ENCODE measurements around the gene SETDB2.

SETDB2 gene

GRCh38 chr13:49439609-49440008 lies 4.5 kb upstream of the SETDB2 start:
- no peak for DNase-seq (ENCODE audit: low read depth in 1 of 2, low spot score in 1 of 2)
- TF ChIP-seq JUND (IDR thresholded peaks at IDR 0.05; ENCODE audit: low read depth), result no peak
- in situ Hi-C loops (cut with HindIII; ENCODE audit: low pct_unique_long_range_greater_than_20kb, low sequenced_read_pairs), result no loop called here

- in situ Hi-C loops (cut with HindIII; ENCODE audit: low pct_unique_long_range_greater_than_20kb, low sequenced_read_pairs), result no loop called here
- TF ChIP-seq JUND (IDR thresholded peaks at IDR 0.05; ENCODE audit: low read depth), result no peak
- no peak for DNase-seq (ENCODE audit: low read depth in 1 of 2, low spot score in 1 of 2)
These were observed 2.8 kb upstream of the SETDB2 start for GRCh38 chr13:49441312-49441711.

DNA sequence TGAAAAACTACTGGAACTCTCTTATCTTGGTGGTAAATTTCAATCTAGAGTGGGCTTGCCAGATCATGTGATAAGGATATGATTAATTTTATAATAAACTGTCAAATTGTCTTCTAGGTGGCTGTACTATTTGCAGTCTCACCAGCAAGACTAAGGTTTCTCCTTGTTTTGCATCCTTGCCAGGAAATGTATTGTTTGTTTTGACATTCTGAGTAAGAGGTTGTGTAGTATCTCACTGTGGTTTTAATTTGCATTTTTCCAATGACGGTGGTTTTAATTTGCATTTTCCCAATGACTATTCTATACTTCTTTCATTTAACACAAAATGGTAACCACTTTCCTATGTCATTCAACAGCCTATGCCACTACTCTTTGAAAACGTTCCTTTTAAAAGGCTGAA lies 2.2 kb upstream of the SETDB2 start:
- in situ Hi-C loops (cut with HindIII; ENCODE audit: low pct_unique_long_range_greater_than_20kb, low sequenced_read_pairs), result no loop called here
- no peak for TF ChIP-seq JUND (IDR thresholded peaks at IDR 0.05; ENCODE audit: low read depth)
- DNase-seq (ENCODE audit: low read depth in 1 of 2, low spot score in 1 of 2), result no peak

- peak in 1 of 2 experiments; percentile 21 for DNase-seq (ENCODE audit: low read depth in 1 of 2, low spot score in 1 of 2)
- no peak for TF ChIP-seq JUND (IDR thresholded peaks at IDR 0.05; ENCODE audit: low read depth)
- in situ Hi-C loops (cut with HindIII; ENCODE audit: low pct_unique_long_range_greater_than_20kb, low sequenced_read_pairs), result no loop called here
These were observed 744 bp upstream of the SETDB2 start for GRCh38 chr13:49443357-49443703.

GRCh38 chr13:49444524-49445395 lies 686 bp downstream of the SETDB2 start:
- peak in 1 of 2 experiments; percentile 37 for DNase-seq (ENCODE audit: low read depth in 1 of 2, low spot score in 1 of 2)
- no peak for TF ChIP-seq JUND (IDR thresholded peaks at IDR 0.05; ENCODE audit: low read depth)
- in situ Hi-C loops (cut with HindIII; ENCODE audit: low pct_unique_long_range_greater_than_20kb, low sequenced_read_pairs), result no loop called here

DNA sequence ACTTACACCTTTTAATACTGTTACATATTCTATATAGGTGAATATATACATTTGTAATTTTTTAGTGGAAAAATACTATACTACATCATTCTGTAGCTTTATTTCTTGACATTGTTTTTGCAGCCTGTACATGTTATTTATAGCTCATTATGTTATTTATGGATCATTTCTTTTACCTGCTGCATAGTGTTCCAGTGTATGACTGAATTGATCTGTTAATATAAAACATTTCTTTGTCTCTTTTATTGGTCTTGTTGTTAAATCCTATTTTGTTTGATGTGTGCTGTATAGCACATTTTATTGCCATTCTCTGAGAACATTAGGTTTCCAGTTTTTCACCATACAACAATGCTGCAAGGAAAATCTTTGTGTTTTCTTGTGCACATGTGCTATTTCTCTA lies 2.4 kb downstream of the SETDB2 start:
- DNase-seq (ENCODE audit: low read depth in 1 of 2, low spot score in 1 of 2), result no peak
- in situ Hi-C loops (cut with HindIII; ENCODE audit: low pct_unique_long_range_greater_than_20kb, low sequenced_read_pairs), result no loop called here
- TF ChIP-seq JUND (IDR thresholded peaks at IDR 0.05; ENCODE audit: low read depth), result no peak

- in situ Hi-C loops (cut with HindIII; ENCODE audit: low pct_unique_long_range_greater_than_20kb, low sequenced_read_pairs), result no loop called here
- TF ChIP-seq JUND (IDR thresholded peaks at IDR 0.05; ENCODE audit: low read depth), result no peak
- no peak for DNase-seq (ENCODE audit: low read depth in 1 of 2, low spot score in 1 of 2)
These were observed 4.7 kb downstream of the SETDB2 start for GRCh38 chr13:49448753-49449152.

DNA sequence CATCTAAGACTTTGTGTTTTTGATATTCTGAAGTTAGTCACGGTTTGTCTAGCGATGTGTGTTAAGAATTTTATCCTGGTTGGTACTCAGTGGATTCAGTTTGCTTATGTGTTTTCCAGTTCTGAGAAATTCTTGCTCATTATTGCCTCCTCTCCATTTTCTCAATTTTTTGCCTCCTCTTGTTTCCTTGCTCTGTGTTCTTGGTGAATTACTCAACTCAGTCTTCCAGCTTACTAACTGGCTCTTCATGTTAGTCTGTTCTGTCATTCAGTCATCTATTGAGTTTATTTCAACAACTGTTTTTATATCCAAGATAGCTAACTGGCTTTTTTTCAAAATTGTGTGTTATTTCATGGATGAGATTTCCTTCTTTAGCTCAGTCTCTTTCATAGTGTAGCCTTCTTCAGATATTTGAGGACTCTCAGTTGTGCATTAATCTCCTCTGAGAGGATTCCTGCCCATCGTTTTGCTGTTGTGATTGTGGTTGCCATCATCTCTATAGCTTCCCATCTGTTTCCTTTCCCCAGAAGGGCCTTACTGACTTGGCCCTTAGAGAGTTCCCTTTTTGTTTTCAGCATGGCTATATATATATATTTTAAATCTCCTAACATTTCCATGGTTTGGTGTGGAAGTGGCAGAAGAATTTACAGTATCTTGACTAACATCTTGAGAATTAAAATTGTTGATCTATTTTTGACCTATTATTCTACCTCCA lies 6.2 kb downstream of the SETDB2 start:
- in situ Hi-C loops (cut with HindIII; ENCODE audit: low pct_unique_long_range_greater_than_20kb, low sequenced_read_pairs), result no loop called here
- no peak for DNase-seq (ENCODE audit: low read depth in 1 of 2, low spot score in 1 of 2)
- TF ChIP-seq JUND (IDR thresholded peaks at IDR 0.05; ENCODE audit: low read depth), result no peak

DNA sequence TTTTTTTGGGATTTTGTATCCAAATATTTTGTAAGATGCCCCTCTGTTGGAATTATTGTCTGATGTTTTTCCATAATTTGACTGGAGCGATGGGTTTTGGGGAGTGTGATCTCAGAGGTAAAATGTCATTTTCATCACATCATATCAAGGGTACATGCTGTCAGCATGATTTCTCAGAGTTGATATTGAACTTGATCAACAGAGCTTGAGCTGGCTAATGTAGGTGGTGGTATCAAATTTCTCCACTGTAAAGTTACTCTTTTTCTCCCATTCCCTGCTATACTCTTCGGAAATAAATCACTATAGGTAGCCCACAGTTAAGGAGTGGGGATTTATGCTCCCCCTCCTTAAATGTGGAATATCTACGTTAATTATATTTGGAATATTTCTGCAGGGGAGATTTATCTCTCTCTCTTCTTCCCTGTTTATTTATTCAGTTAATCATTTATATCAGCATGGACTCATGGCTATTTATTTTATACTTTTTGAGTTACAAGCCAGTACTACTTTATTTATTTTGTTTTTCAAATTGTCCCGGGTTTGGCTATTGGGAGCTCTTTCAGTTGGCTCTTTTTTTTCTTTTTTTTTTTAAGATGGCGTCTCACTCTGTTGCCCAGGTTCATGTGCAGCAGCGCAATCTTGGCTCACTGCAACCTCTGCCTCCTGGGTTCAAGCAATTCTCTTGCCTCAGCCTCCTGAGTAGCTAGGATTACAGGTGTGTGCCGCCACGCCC lies 8.8 kb downstream of the SETDB2 start:
- in situ Hi-C loops (cut with HindIII; ENCODE audit: low pct_unique_long_range_greater_than_20kb, low sequenced_read_pairs), result no loop called here
- no peak for DNase-seq (ENCODE audit: low read depth in 1 of 2, low spot score in 1 of 2)
- no peak for TF ChIP-seq JUND (IDR thresholded peaks at IDR 0.05; ENCODE audit: low read depth)

GRCh38 chr13:49453465-49453864 lies 9.4 kb downstream of the SETDB2 start:
- DNase-seq (ENCODE audit: low read depth in 1 of 2, low spot score in 1 of 2), result no peak
- no peak for TF ChIP-seq JUND (IDR thresholded peaks at IDR 0.05; ENCODE audit: low read depth)
- in situ Hi-C loops (cut with HindIII; ENCODE audit: low pct_unique_long_range_greater_than_20kb, low sequenced_read_pairs), result no loop called here

GRCh38 chr13:49454388-49455006 lies 10.4 kb downstream of the SETDB2 start:
- TF ChIP-seq JUND (IDR thresholded peaks at IDR 0.05; ENCODE audit: low read depth), result no peak
- DNase-seq (ENCODE audit: low read depth in 1 of 2, low spot score in 1 of 2), result no peak
- in situ Hi-C loops (cut with HindIII; ENCODE audit: low pct_unique_long_range_greater_than_20kb, low sequenced_read_pairs), result no loop called here

GRCh38 chr13:49455007-49455398 lies 10.9 kb downstream of the SETDB2 start:
- no peak for TF ChIP-seq JUND (IDR thresholded peaks at IDR 0.05; ENCODE audit: low read depth)
- in situ Hi-C loops (cut with HindIII; ENCODE audit: low pct_unique_long_range_greater_than_20kb, low sequenced_read_pairs), result no loop called here
- DNase-seq (ENCODE audit: low read depth in 1 of 2, low spot score in 1 of 2), result no peak
